HL-60 (cell line): ENCODE results near the gene B3GNT9.

Experiments
- DNase-seq, 2 experiments: peaks; one replicate each; pipeline ENCODE4 v3.0.0-alpha.2; 2010 to 2020; ENCODE audit warnings: low read depth in 1 of 2, low spot score in 1 of 2
- H3K27ac ChIP-seq: fragments of 250-450 bp; sonication (Bioruptor Pico); replicated peaks from 2 replicates; pipeline ENCODE4 v1.5.1; 2020; ENCODE audit warnings: mild to moderate bottlenecking, moderate library complexity
- H3K27me3 ChIP-seq: fragments of 250-450 bp; sonication (Bioruptor Pico); 2 replicates; pipeline ENCODE4 v1.5.1; 2021; ENCODE audit warnings: mild to moderate bottlenecking, moderate library complexity; ENCODE audit not compliant: insufficient read depth, poor library complexity, severe bottlenecking
- H3K4me3 ChIP-seq: replicated peaks from 2 replicates; pipeline ENCODE4 v1.5.1; 2011; ENCODE audit warnings: mild to moderate bottlenecking, control low read depth, low read length; ENCODE audit not compliant: insufficient read depth
- CTCF ChIP-seq: IDR thresholded peaks from one replicate; pipeline ENCODE4 v1.5.1; 2011; ENCODE audit warnings: low read length, control low read depth, inconsistent platforms; ENCODE audit not compliant: insufficient read depth
- GABPA ChIP-seq: IDR thresholded peaks from 2 replicates; pipeline ENCODE4 v1.6.1; 2012; ENCODE audit warnings: low read depth
- POLR2AphosphoS5 ChIP-seq: IDR thresholded peaks from 2 replicates; pipeline ENCODE4 v1.6.1; 2012; ENCODE audit warnings: low read depth
- REST ChIP-seq: IDR thresholded peaks from 2 replicates; pipeline ENCODE4 v1.6.1; 2012; ENCODE audit warnings: low read depth; ENCODE audit not compliant: insufficient replicate concordance
- SPI1 ChIP-seq: IDR thresholded peaks from 2 replicates; pipeline ENCODE4 v1.6.1; 2012; ENCODE audit warnings: low read depth, mild to moderate bottlenecking, borderline replicate concordance

Gene B3GNT9

GRCh38 chr16:67161595-67162058, 10.8 kb upstream of the B3GNT9 start:
- H3K27me3 ChIP-seq: peaks cover 38% of the 10 kb centered on the region
- DNase-seq: no peak
- H3K27ac ChIP-seq: no peak overlapping the region
- H3K4me3 ChIP-seq: no peak overlapping the region
- TF ChIP-seq POLR2AphosphoS5: no peak
- no peak for TF ChIP-seq REST
- TF ChIP-seq GABPA: no peak
- no peak for TF ChIP-seq CTCF
- no peak for TF ChIP-seq SPI1

- Histone ChIP-seq H3K4me3 (peak overlapping the region; percentile 95), H3K27me3 (peaks cover 18% of the 10 kb centered on the region), H3K27ac (peak overlapping the region; percentile 44; the same call in 1 of the 2 replicates)
- DNase-seq: no peak
- no peak for TF ChIP-seq POLR2AphosphoS5
- TF ChIP-seq SPI1: no peak
These were observed 8.1 kb upstream of the B3GNT9 start for GRCh38 chr16:67158637-67159600.

GRCh38 chr16:67157892-67158635, 7.3 kb upstream of the B3GNT9 start:
- Histone ChIP-seq H3K4me3 (no peak overlapping the region), H3K27ac (no peak overlapping the region), H3K27me3 (peaks cover 10% of the 10 kb centered on the region)
- TF ChIP-seq POLR2AphosphoS5: no peak
- no peak for TF ChIP-seq REST
- TF ChIP-seq GABPA: no peak
- no peak for TF ChIP-seq SPI1
- no peak for TF ChIP-seq CTCF
- no peak for DNase-seq
